ENCODE data around the gene PRKAG2.
"Not testable (repeated sequence)": the region's sequence is repeated elsewhere in the genome, so short reads cannot be mapped to it uniquely, and the experiment has no call there.

Gene PRKAG2

GRCh38 chr7:151544183-151544582 is 332.7 kb downstream of the PRKAG2 start:
- DNase-seq (ENCODE audit: low spot score): no peak

GRCh38 chr7:151542606-151543130 is 334.2 kb downstream of the PRKAG2 start:
- DNase-seq (ENCODE audit: low spot score): no peak

GRCh38 chr7:151541709-151542499 is 335.0 kb downstream of the PRKAG2 start:
- DNase-seq (ENCODE audit: low spot score): no peak

- no peak for DNase-seq (ENCODE audit: low spot score)
These were observed 336.8 kb downstream of the PRKAG2 start for GRCh38 chr7:151540146-151540545.

GRCh38 chr7:151539088-151539671 is 337.7 kb downstream of the PRKAG2 start:
- DNase-seq (ENCODE audit: low spot score): no peak

- no peak for DNase-seq (ENCODE audit: low spot score)
These were observed 338.9 kb downstream of the PRKAG2 start for GRCh38 chr7:151537818-151538561.

GRCh38 chr7:151536178-151536577 is 340.7 kb downstream of the PRKAG2 start:
- DNase-seq (ENCODE audit: low spot score): not testable (repeated sequence)

- no peak for DNase-seq (ENCODE audit: low spot score)
These were observed 347.1 kb downstream of the PRKAG2 start for GRCh38 chr7:151529842-151530241.

- no peak for DNase-seq (ENCODE audit: low spot score)
These were observed 352.1 kb downstream of the PRKAG2 start for GRCh38 chr7:151524845-151525244.

GRCh38 chr7:151524331-151524730 is 352.6 kb downstream of the PRKAG2 start:
- DNase-seq (ENCODE audit: low spot score): no peak

GRCh38 chr7:151520419-151521261 is 356.3 kb downstream of the PRKAG2 start:
- peak; percentile 7 for DNase-seq (ENCODE audit: low spot score)

GRCh38 chr7:151519765-151520418 is 357.0 kb downstream of the PRKAG2 start, which contains the start of gene RHEB:
Gene RHEB (minus strand): TSS chr7:151519895. CDS start chr7:151519511, 384 bp downstream.
- peak; percentile 98 for DNase-seq (ENCODE audit: low spot score)

GRCh38 chr7:151518947-151519764 is 357.8 kb downstream of the PRKAG2 start:
- peak; percentile 46 for DNase-seq (ENCODE audit: low spot score)

GRCh38 chr7:151518105-151518946 is 358.6 kb downstream of the PRKAG2 start:
- peak; percentile 32 for DNase-seq (ENCODE audit: low spot score)

GRCh38 chr7:151517601-151518104 is 359.3 kb downstream of the PRKAG2 start:
- DNase-seq (ENCODE audit: low spot score): no peak

GRCh38 chr7:151515276-151515565 is 361.7 kb downstream of the PRKAG2 start:
- DNase-seq (ENCODE audit: low spot score): no peak

GRCh38 chr7:151514461-151515275 is 362.2 kb downstream of the PRKAG2 start:
- DNase-seq (ENCODE audit: low spot score): no peak

- no peak for DNase-seq (ENCODE audit: low spot score)
These were observed 363.8 kb downstream of the PRKAG2 start for GRCh38 chr7:151513133-151513532.

Data from CD4-positive, alpha-beta T cell treated with Interleukin-6 at 100 ng/mL for 8 hours (primary cell).